ENCODE data around the gene TNRC6B.
"Not testable (repeated sequence)": the region's sequence is repeated elsewhere in the genome, so short reads cannot be mapped to it uniquely, and the experiment has no call there.

TNRC6B gene

GRCh38 chr22:40294696-40295095, 117.0 kb downstream of the TNRC6B start:
- DNase-seq: no peak

GRCh38 chr22:40300316-40300715, 122.6 kb downstream of the TNRC6B start:
- DNase-seq: no peak

GRCh38 chr22:40300884-40301672, 123.4 kb downstream of the TNRC6B start:
- DNase-seq: no peak

GRCh38 chr22:40302149-40302548, 124.4 kb downstream of the TNRC6B start:
- DNase-seq: no peak

GRCh38 chr22:40305625-40306024, 127.9 kb downstream of the TNRC6B start:
- DNase-seq: no peak

GRCh38 chr22:40308999-40309573, 131.4 kb downstream of the TNRC6B start:
- no peak for DNase-seq

GRCh38 chr22:40309631-40310030, 131.9 kb downstream of the TNRC6B start:
- DNase-seq: no peak

GRCh38 chr22:40310081-40310767, 132.5 kb downstream of the TNRC6B start:
- DNase-seq: peak; percentile 53

GRCh38 chr22:40310768-40311120, 133.0 kb downstream of the TNRC6B start:
- DNase-seq: no peak

GRCh38 chr22:40311646-40312045, 133.9 kb downstream of the TNRC6B start:
- not testable (repeated sequence) for DNase-seq

- no peak for DNase-seq
Observed at GRCh38 chr22:40312050-40312449, 134.3 kb downstream of the TNRC6B start.

GRCh38 chr22:40313007-40313406, 135.3 kb downstream of the TNRC6B start:
- DNase-seq: no peak

GRCh38 chr22:40314041-40314440, 136.3 kb downstream of the TNRC6B start:
- no peak for DNase-seq

- DNase-seq: no peak
Observed at GRCh38 chr22:40320687-40321086, 143.0 kb downstream of the TNRC6B start.

GRCh38 chr22:40322021-40322420, 144.3 kb downstream of the TNRC6B start:
- no peak for DNase-seq

- DNase-seq: no peak
Observed at GRCh38 chr22:40322818-40323447, 145.2 kb downstream of the TNRC6B start.

GRCh38 chr22:40323681-40324171, 146.0 kb downstream of the TNRC6B start:
- DNase-seq: no peak

GRCh38 chr22:40324468-40325305, 147.0 kb downstream of the TNRC6B start:
- no peak for DNase-seq

- no peak for DNase-seq
Observed at GRCh38 chr22:40325315-40325714, 147.6 kb downstream of the TNRC6B start.

- no peak for DNase-seq
Observed at GRCh38 chr22:40326905-40327735, 149.4 kb downstream of the TNRC6B start.
